ENCODE results near the gene PLPP1.

PLPP1 gene

DNA sequence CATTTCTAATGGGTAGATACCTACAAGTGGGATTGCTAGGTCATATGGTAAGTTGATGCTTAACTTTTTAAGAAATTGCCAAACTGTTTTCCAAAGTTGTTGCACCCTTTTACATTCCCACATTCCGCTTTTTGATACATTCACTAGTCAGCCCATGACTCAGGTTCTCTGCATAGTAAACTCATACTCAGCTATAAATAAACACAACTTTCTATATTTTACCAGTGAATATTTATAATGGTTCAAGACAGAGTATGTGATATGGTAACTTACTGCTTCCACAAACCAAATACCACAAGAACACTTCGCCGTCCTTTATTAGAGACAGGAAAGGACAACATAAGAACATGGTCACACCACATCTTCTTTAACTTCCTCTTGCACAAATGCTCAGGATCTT is 54.0 kb downstream of the PLPP1 start:
- TF ChIP-seq POLR2AphosphoS5 (IDR thresholded peaks at IDR 0.05; ENCODE audit: low read depth, low read length) (no peak), TAF1 (IDR thresholded peaks at IDR 0.05; ENCODE audit: borderline replicate concordance, insufficient read depth, low read length) (no peak), FOXP2 (optimal IDR thresholded peaks at IDR 0.05; ENCODE audit: borderline replicate concordance, extremely low read depth, extremely low read length, insufficient read depth) (no peak), SIN3A (IDR thresholded peaks at IDR 0.05; ENCODE audit: borderline replicate concordance, insufficient read depth, low read length) (no peak)
- TF ChIP-seq, protein P1, sequence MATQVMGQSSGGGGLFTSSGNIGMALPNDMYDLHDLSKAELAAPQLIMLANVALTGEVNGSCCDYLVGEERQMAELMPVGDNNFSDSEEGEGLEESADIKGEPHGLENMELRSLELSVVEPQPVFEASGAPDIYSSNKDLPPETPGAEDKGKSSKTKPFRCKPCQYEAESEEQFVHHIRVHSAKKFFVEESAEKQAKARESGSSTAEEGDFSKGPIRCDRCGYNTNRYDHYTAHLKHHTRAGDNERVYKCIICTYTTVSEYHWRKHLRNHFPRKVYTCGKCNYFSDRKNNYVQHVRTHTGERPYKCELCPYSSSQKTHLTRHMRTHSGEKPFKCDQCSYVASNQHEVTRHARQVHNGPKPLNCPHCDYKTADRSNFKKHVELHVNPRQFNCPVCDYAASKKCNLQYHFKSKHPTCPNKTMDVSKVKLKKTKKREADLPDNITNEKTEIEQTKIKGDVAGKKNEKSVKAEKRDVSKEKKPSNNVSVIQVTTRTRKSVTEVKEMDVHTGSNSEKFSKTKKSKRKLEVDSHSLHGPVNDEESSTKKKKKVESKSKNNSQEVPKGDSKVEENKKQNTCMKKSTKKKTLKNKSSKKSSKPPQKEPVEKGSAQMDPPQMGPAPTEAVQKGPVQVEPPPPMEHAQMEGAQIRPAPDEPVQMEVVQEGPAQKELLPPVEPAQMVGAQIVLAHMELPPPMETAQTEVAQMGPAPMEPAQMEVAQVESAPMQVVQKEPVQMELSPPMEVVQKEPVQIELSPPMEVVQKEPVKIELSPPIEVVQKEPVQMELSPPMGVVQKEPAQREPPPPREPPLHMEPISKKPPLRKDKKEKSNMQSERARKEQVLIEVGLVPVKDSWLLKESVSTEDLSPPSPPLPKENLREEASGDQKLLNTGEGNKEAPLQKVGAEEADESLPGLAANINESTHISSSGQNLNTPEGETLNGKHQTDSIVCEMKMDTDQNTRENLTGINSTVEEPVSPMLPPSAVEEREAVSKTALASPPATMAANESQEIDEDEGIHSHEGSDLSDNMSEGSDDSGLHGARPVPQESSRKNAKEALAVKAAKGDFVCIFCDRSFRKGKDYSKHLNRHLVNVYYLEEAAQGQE (IDR thresholded peaks at IDR 0.05; ENCODE audit: insufficient read depth in 1 of 2, low read depth in 2 of 2, low read length in 2 of 2): no peak

DNA sequence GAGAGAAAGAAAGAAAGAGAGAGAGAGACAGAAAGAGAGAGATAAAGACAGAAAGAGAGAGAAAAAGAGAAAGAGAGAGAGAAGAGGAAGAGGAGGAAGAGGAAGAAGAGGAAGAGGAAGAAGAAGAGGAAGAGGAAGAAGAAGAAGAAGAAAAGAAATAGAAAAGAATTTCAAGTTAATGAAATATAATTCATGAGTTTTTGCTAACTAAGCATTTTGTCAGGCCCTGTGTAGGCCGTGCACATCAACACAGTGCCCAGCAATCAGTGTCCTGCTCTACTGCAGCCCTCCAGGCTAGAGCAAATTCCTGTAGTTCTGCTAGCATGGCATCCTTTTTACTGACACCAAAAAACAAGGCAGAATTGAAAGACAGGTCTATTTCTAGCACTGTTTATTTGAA is 62.1 kb downstream of the PLPP1 start:
- TF ChIP-seq SIN3A (IDR thresholded peaks at IDR 0.05; ENCODE audit: borderline replicate concordance, insufficient read depth, low read length): no peak
- no peak for TF ChIP-seq FOXP2 (optimal IDR thresholded peaks at IDR 0.05; ENCODE audit: borderline replicate concordance, extremely low read depth, extremely low read length, insufficient read depth)
- TF ChIP-seq, protein P1 (IDR thresholded peaks at IDR 0.05; ENCODE audit: insufficient read depth in 1 of 2, low read depth in 2 of 2, low read length in 2 of 2): no peak
- no peak for TF ChIP-seq TAF1 (IDR thresholded peaks at IDR 0.05; ENCODE audit: borderline replicate concordance, insufficient read depth, low read length)

DNA sequence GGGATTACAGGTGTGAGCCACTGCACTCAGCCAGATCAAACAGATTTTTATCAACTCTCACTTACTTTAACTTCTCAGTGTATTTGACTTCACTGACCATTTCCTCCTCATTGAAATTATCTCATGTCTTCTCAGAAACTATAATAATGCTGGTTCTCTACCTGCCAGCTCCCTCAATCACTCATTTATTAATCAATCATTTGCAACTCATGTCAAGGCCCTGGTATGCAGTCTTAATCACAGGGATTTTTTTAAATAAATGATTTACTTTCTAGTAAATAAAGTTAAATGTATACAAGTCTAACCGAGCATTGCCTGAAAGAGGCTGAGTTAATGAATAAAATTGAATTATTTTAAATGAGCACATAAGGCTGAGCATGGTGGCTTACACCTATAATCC is 63.3 kb downstream of the PLPP1 start:
- TF ChIP-seq, protein P1 (IDR thresholded peaks at IDR 0.05; ENCODE audit: insufficient read depth in 1 of 2, low read depth in 2 of 2, low read length in 2 of 2): no peak
- TF ChIP-seq SIN3A (IDR thresholded peaks at IDR 0.05; ENCODE audit: borderline replicate concordance, insufficient read depth, low read length) (no peak), TAF1 (IDR thresholded peaks at IDR 0.05; ENCODE audit: borderline replicate concordance, insufficient read depth, low read length) (no peak), POLR2AphosphoS5 (IDR thresholded peaks at IDR 0.05; ENCODE audit: low read depth, low read length) (no peak), FOXP2 (optimal IDR thresholded peaks at IDR 0.05; ENCODE audit: borderline replicate concordance, extremely low read depth, extremely low read length, insufficient read depth) (no peak)

DNA sequence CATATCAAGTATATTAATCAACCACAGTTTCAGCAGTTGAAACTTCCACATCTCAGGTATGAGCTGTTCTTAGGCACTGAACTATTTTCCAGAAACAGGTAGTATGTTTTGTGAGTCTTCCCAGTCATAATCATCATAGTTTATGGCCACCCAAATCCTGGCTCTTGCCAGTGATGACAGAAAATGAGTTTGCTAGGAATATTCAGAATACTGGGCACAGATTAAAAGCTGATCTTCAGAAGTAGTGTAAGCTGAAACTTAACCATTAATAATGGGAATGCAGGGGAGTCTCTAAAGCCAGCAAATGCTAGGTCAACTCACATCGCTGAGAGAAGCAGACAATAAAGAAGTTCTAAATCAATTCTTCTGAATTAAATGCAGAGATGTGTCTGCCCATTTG is 64.5 kb downstream of the PLPP1 start:
- no peak for TF ChIP-seq TAF1 (IDR thresholded peaks at IDR 0.05; ENCODE audit: borderline replicate concordance, insufficient read depth, low read length)

DNA sequence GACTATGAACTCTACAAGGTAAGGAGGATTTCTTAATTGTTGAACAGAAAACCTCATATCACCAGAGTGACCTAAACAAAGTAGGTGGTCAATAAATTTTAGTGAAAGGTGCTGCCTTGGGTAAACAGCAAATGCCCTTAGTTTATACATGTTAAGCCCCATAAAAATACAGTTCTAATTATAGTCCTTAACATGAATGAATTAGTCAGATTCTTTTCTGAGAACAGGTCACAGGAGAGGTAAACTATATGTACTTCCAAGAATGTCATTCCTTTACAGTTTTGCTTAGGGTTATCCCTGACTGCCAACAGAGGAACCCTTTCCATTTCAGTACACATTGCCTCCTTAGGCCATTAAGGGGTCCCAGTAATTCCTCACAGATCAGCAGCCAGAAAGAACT is 64.9 kb downstream of the PLPP1 start:
- TF ChIP-seq SIN3A (IDR thresholded peaks at IDR 0.05; ENCODE audit: borderline replicate concordance, insufficient read depth, low read length) (no peak), POLR2AphosphoS5 (IDR thresholded peaks at IDR 0.05; ENCODE audit: low read depth, low read length) (no peak), TAF1 (IDR thresholded peaks at IDR 0.05; ENCODE audit: borderline replicate concordance, insufficient read depth, low read length) (no peak), FOXP2 (optimal IDR thresholded peaks at IDR 0.05; ENCODE audit: borderline replicate concordance, extremely low read depth, extremely low read length, insufficient read depth) (no peak)
- TF ChIP-seq, protein P1 (IDR thresholded peaks at IDR 0.05; ENCODE audit: insufficient read depth in 1 of 2, low read depth in 2 of 2, low read length in 2 of 2): no peak
